ENCODE data around the gene PQBP1.

DNA sequence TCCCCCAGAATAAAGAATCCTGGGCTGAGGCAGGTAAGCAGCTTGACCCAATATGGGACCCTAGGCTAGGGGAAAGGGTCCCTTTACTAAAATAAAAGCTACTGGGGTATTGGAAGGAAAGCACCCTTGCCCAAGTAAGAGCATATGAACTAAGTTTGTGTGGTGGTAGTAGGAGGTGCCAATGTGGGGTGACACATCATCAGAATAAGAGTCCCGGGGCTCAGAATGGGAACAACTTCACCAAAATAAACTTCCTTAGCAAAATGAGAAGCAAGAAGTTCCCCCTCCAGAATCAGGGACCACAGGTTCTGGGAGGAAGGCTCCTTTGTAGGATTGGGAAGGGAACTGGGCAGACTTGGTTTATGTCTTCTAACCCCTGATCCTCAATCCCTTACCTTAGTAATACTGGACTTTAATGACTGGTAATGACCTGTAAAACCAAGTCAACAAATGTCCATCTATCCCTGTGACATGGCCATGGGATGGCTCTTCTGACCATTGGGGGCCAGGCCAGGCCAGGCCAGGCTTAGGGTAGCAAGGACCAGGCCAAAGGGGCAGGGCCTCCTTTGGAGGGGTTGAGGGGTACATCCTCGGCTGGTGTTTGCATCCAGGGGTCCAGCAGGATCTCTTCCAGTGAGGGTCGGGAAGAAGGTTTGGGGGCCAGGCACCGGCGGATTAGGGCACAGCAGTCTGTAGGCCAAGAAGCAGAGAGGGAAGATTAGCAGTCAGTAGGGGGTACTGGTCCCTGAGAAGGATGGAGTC lies 16.1 kb downstream of the PQBP1 start:
- TF ChIP-seq SUZ12 (IDR thresholded peaks at IDR 0.05; ENCODE audit: extremely low read depth, insufficient read depth, insufficient read length), result no peak
- TF ChIP-seq YY1 (IDR thresholded peaks at IDR 0.05; ENCODE audit: insufficient read depth, insufficient read length), result no peak
- no peak for TF ChIP-seq ZNF274 (IDR thresholded peaks at IDR 0.05; ENCODE audit: low read depth, low read length)
